Brain microvascular endothelial cell (primary cell): ENCODE data around the gene HSP90AA1.
"Not testable (repeated sequence)": the region's sequence is repeated elsewhere in the genome, so short reads cannot be mapped to it uniquely, and the experiment has no call there.

Experiments
- DNase-seq: peaks from one replicate; pipeline ENCODE4 v3.0.0-alpha.2; 2020
- H3K27ac ChIP-seq: fragments of 250-450 bp; sonication (Bioruptor Pico); 2 replicates; pipeline ENCODE4 v1.5.1; 2020; ENCODE audit warnings: mild to moderate bottlenecking, moderate library complexity
- H3K27me3 ChIP-seq: fragments of 250-450 bp; sonication (Bioruptor Pico); replicated peaks from 2 replicates; pipeline ENCODE4 v1.5.1; 2020; ENCODE audit warnings: mild to moderate bottlenecking
- H3K36me3 ChIP-seq: fragments of 250-450 bp; sonication (Bioruptor Pico); replicated peaks from 2 replicates; pipeline ENCODE4 v1.5.1; 2020; ENCODE audit warnings: mild to moderate bottlenecking
- H3K4me3 ChIP-seq: 2 replicates; pipeline ENCODE4 v1.5.1; 2011; ENCODE audit warnings: low read depth, mild to moderate bottlenecking, control low read depth, low read length, moderate library complexity
- in situ Hi-C: cut with HindIII; loops from 2 replicates; pipeline ENCODE4 v1.10.0; 2017; ENCODE audit warnings: low sequenced_read_pairs, low pct_ligation_motif_present
- TF ChIP-seq, protein P1 (sequence below): IDR thresholded peaks from 2 replicates; pipeline ENCODE4 v1.5.1; 2011; ENCODE audit warnings: low read depth, mild to moderate bottlenecking, moderate library complexity, low read length, control low read depth, inconsistent platforms; ENCODE audit errors: missing control alignments

HSP90AA1 gene

DNA sequence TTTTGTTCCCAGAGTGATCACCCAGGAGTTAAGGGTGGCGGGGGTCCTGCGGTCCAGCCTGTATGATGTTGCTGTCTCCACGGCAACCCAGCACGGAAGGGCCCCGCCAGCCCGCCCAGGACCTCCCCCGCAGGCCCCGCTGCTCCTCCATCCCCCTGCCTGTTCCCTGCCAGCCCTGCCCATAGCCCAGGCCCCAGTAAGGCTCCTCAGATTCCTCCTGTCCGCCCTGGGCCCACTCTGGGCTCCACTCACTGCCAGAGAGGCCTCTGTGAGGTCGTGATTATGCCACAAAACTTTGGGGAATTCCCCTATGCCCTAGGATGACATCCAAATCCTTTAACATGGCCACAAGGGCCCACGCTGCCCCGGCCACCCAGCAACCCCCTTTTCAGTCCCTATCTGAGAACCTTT, 20.8 kb downstream of the HSP90AA1 start:
- Histone ChIP-seq H3K27me3 (no peaks in the 10 kb centered on the region), H3K36me3 (no peaks in the 10 kb centered on the region), H3K27ac (no peak overlapping the region), H3K4me3 (no peak overlapping the region)
- in situ Hi-C loops, result no loop called here
- TF ChIP-seq, protein P1, sequence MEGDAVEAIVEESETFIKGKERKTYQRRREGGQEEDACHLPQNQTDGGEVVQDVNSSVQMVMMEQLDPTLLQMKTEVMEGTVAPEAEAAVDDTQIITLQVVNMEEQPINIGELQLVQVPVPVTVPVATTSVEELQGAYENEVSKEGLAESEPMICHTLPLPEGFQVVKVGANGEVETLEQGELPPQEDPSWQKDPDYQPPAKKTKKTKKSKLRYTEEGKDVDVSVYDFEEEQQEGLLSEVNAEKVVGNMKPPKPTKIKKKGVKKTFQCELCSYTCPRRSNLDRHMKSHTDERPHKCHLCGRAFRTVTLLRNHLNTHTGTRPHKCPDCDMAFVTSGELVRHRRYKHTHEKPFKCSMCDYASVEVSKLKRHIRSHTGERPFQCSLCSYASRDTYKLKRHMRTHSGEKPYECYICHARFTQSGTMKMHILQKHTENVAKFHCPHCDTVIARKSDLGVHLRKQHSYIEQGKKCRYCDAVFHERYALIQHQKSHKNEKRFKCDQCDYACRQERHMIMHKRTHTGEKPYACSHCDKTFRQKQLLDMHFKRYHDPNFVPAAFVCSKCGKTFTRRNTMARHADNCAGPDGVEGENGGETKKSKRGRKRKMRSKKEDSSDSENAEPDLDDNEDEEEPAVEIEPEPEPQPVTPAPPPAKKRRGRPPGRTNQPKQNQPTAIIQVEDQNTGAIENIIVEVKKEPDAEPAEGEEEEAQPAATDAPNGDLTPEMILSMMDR, result no peak
- DNase-seq, result no peak

DNA sequence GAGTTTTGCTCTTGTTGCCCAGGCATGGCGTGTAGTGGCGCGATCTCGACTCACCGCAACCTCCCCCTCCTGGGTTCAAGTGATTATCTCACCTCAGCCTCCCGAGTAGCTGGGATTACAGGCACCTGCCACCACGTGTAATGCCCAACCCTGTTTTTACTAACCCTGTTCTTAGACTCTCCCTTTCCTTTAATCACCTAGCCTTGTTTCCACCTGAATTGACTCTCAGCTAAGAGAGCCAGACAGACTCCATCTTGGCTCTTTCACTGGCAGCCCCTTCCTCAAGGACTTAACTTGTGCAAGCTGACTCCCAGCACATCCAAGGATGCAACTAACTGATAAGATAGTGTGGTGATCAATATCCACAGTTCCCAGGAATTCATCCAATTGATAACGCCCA, 22.3 kb downstream of the HSP90AA1 start:
- H3K27me3 ChIP-seq, H3K4me3 ChIP-seq, H3K27ac ChIP-seq, DNase-seq, in situ Hi-C loops, H3K36me3 ChIP-seq: not testable (repeated sequence)

DNA sequence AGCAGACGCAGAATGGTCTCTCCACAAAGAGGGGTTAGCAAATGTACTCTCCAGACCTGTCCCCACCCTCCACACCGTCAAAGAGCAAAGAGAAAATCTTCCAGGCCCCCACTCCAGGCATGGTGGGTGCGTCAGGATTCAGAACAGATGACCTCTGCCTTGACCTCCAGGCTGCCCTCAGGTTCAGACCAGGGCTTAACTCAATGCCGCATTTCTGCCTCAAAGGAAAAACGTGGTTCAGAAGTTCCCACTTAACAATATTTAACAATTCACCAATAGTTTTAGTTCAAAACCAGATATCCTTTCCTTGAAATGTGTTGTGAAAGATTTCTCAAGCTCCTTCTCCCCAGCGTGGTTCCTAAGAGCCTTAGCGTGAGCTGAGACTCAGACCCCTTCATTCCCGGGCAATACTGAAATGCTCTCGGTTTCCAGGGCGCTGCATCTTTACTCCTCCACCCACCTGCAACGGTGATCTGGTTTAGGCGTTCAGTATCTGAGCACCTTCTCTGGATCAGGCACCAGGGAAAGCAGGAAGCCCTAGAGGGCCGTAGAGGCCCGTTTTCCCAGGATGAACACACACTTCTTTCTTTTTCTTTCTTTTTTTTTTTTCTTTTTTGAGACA, 22.9 kb downstream of the HSP90AA1 start:
- no peaks in the 10 kb centered on the region for H3K36me3 ChIP-seq
- H3K4me3 ChIP-seq, result no peak overlapping the region
- TF ChIP-seq, protein P1, result no peak
- no peak for DNase-seq
- no peaks in the 10 kb centered on the region for H3K27me3 ChIP-seq
- in situ Hi-C loops, result no loop called here
- H3K27ac ChIP-seq, result no peak overlapping the region

DNA sequence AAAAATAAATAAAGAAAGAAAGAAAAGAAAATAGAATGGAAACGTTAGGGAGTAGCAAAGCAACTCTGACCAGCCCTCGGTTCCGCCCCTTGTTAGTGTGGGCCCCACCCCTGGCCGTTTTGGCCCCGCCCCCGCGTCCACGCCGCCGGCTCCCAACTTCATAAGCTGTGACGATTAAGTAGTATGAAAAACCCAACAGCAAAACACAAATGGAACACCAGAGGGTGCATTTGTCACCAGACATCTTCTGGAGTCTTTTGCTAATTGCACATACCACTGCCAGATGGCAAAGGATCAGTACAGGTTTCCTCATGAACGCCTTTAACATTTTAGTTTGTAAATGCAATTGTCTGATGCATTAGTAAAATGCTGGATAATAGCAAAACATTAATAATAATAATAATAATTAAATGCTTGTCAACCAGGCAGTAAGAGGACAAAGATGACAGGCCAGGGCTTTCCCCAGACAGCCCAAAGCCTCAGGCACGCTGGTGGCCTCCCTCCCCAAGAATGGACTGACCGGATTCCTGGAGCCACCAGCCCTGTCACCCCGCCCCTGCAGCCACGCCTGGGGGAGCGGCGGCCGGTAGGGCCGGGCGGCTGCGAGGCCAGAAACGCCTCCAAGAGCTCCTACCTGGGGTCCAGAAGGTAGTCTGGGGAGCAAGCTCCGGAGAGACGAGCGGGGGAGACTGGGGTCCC, 23.6 kb downstream of the HSP90AA1 start:
- Histone ChIP-seq H3K36me3 (no peaks in the 10 kb centered on the region), H3K27me3 (no peaks in the 10 kb centered on the region), H3K4me3 (no peak overlapping the region), H3K27ac (no peak overlapping the region)
- TF ChIP-seq, protein P1, result peak; percentile 65
- peak; percentile 91 for DNase-seq
- in situ Hi-C loops, result no loop called here

DNA sequence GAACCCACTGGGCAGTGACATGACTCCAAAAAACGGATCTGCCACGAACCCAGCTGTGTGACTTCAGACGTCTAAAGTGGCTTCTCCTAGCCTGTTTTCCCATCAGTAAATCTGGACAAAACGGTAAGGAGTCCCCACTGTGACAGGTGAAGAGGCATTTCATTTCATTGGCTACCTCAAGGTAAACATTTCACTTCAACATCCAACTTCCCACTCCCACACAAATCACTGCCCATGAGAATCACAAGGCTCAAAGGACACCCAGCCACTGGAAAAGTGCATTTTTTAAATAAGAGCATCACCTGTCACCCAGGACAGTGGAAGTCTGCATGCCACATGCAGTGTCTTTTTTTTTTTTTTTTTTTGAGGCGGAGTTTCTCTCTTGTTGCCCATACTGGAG, 27.9 kb downstream of the HSP90AA1 start:
- DNase-seq, result no peak
- H3K4me3 ChIP-seq, result no peak overlapping the region
- TF ChIP-seq, protein P1, result no peak
- in situ Hi-C loops, result no loop called here
- H3K36me3 ChIP-seq, result peaks cover 18% of the 10 kb centered on the region
- H3K27me3 ChIP-seq, result no peaks in the 10 kb centered on the region
- no peak overlapping the region for H3K27ac ChIP-seq

DNA sequence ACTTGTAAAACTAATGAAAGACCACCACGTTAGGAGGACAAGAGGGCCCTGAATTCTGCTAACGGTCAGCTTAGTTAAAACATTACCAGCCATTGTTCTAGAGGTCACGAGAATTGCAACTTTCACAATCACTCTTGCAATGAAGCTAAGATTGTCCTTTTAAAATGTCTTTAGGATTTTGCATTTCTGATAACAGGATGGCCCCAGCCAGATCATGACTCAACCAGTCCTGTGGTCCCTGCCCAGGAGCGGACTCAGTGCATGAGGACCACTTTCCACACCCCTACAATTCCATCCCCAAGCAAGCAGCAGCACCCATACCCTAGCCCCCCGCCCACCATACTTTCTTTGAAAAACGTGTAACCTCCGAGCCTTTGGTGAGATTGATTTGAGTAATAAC, 28.7 kb downstream of the HSP90AA1 start:
- H3K27ac ChIP-seq, result no peak overlapping the region
- peaks cover 24% of the 10 kb centered on the region for H3K36me3 ChIP-seq
- H3K27me3 ChIP-seq, result no peaks in the 10 kb centered on the region
- DNase-seq, result peak; percentile 20
- H3K4me3 ChIP-seq, result no peak overlapping the region
- in situ Hi-C loops, result no loop called here
- TF ChIP-seq, protein P1, result no peak
